Endothelial cell of umbilical vein (primary cell): ENCODE results near the gene LRTM2.

Source experiments
- EZH2 ChIP-seq: IDR thresholded peaks from 2 replicates; pipeline ENCODE4 v1.6.1; 2012; ENCODE audit warnings: borderline replicate concordance, low read depth, mild to moderate bottlenecking, moderate library complexity, low read length, inconsistent platforms; ENCODE audit not compliant: severe bottlenecking
- FOS ChIP-seq: IDR thresholded peaks from 2 replicates; pipeline ENCODE4 v1.6.1; 2011; ENCODE audit warnings: mild to moderate bottlenecking, low read length, moderate library complexity, borderline replicate concordance; ENCODE audit not compliant: insufficient read depth
- MAX ChIP-seq: IDR thresholded peaks from 2 replicates; pipeline ENCODE4 v1.6.1; 2011; ENCODE audit not compliant: insufficient read depth, insufficient read length
- MYC ChIP-seq: IDR thresholded peaks from one replicate; pipeline ENCODE4 v1.6.1; 2011; ENCODE audit warnings: mild to moderate bottlenecking, low read depth, low read length
- POLR2A ChIP-seq: IDR thresholded peaks from 2 replicates; pipeline ENCODE4 v1.6.1; 2012; ENCODE audit warnings: low read depth, mild to moderate bottlenecking, control low read depth, low read length
- POLR2AphosphoS5 ChIP-seq: IDR thresholded peaks from 2 replicates; pipeline ENCODE4 v1.6.1; 2012; ENCODE audit warnings: low read depth, mild to moderate bottlenecking, control low read depth, low read length, moderate library complexity; ENCODE audit not compliant: insufficient read depth
- TF ChIP-seq, protein P1 (sequence below), 2 donors: IDR thresholded peaks; 1 replicate in 1 of 2; 2 replicates in 1 of 2; pipeline ENCODE4 v1.5.1; 2011; ENCODE audit warnings: low read length in 2 of 2, mild to moderate bottlenecking in 2 of 2, moderate library complexity in 2 of 2, control low read depth in 1 of 2, inconsistent platforms in 1 of 2, low read depth in 1 of 2; ENCODE audit not compliant: insufficient read depth in 1 of 2; ENCODE audit errors: extremely low read depth in 1 of 2

- TF ChIP-seq, protein P1, sequence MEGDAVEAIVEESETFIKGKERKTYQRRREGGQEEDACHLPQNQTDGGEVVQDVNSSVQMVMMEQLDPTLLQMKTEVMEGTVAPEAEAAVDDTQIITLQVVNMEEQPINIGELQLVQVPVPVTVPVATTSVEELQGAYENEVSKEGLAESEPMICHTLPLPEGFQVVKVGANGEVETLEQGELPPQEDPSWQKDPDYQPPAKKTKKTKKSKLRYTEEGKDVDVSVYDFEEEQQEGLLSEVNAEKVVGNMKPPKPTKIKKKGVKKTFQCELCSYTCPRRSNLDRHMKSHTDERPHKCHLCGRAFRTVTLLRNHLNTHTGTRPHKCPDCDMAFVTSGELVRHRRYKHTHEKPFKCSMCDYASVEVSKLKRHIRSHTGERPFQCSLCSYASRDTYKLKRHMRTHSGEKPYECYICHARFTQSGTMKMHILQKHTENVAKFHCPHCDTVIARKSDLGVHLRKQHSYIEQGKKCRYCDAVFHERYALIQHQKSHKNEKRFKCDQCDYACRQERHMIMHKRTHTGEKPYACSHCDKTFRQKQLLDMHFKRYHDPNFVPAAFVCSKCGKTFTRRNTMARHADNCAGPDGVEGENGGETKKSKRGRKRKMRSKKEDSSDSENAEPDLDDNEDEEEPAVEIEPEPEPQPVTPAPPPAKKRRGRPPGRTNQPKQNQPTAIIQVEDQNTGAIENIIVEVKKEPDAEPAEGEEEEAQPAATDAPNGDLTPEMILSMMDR (IDR thresholded peaks at IDR 0.05; ENCODE audit: extremely low read depth in 1 of 2, insufficient read depth in 1 of 2, low read depth in 1 of 2, low read length in 2 of 2): no peak
- no peak for TF ChIP-seq MYC
- no peak for TF ChIP-seq POLR2A
- TF ChIP-seq MAX: no peak
- no peak for TF ChIP-seq POLR2AphosphoS5
- no peak for TF ChIP-seq EZH2
- TF ChIP-seq FOS: peak; percentile 5
Observed at GRCh38 chr12:1851151-1851701, 30.9 kb downstream of the LRTM2 start.
